DMS114 treated with DMSO at 0.1 percent for 48 hours (cell line): ENCODE measurements around the gene CTIF.

Experiments used
- DNase-seq: peaks from one replicate; lab custom pipeline; 2025; ENCODE audit not compliant: unreplicated experiment; lab: John Stamatoyannopoulos, UW

Gene CTIF

DNA sequence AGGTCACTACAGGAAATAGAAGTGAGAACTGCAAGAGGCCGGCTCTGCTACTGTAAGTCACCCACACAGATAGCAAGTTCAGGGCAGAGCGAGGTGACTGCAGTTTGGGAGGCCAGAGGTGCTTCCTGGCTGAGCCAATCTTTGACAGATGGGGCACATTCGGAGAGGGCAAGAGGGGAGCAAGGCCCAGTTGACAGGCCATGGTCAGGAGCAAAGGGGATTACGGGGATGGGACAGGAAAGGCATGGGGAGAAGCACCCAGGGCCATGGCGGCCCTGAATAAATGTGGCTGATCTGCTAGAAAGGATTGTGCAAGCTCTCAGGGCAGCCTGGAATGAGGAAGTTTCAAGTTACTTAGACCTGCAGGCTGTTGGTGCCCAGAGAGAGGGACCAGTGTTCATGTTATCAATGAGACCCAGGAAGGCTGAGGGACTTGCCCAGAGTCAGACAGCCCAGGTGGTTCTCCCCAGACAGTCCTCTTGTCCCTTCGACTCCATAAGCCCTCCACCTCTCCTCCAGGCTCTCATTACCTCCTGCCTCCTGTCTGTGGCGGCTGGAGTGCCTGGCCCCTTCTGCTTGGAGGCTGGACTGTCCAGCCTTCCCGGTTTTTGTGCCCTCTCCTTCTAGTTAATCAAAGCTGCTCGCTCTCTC, 123.3 kb downstream of the CTIF start:
- no peak for DNase-seq

DNA sequence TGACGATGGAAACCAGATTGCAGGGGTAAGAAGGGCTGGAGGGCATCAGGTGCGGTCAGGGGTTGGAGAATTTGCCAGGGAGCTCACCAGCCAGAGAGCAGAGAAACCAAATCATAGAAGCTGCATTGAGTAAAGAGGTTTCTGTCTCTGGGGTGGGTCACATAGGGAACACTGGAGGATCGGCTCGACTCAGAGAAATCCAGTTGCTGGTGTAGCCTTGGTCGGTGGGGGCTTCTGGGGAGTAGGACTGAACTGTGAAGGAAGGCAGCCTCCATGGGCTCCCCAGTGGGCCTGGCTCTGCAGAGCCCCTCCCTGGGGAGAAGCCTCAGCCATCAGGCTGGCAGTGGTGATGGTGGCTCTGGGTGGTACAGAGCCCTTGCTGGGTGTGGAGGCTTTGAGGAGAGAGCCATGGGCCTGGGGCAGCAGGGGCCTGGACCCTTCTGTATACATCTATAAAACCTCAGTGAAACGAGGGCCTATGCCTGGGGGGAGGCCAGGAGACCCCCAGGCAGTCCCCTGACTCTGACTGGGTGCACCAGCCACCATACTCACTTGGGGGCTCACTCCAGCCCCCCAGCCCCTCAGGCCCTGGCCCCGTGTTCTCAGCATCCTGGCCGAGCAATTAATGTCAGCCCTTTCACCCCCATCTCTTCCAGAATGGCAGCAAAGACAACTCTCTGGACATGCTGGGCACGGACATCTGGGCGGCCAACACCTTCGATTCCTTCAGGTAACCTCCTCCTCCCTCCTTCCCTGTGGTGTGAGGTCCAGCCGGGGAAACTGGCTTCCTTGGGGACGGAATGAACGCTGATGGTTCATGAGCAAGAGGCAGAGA, 124.5 kb downstream of the CTIF start:
- no peak for DNase-seq

DNA sequence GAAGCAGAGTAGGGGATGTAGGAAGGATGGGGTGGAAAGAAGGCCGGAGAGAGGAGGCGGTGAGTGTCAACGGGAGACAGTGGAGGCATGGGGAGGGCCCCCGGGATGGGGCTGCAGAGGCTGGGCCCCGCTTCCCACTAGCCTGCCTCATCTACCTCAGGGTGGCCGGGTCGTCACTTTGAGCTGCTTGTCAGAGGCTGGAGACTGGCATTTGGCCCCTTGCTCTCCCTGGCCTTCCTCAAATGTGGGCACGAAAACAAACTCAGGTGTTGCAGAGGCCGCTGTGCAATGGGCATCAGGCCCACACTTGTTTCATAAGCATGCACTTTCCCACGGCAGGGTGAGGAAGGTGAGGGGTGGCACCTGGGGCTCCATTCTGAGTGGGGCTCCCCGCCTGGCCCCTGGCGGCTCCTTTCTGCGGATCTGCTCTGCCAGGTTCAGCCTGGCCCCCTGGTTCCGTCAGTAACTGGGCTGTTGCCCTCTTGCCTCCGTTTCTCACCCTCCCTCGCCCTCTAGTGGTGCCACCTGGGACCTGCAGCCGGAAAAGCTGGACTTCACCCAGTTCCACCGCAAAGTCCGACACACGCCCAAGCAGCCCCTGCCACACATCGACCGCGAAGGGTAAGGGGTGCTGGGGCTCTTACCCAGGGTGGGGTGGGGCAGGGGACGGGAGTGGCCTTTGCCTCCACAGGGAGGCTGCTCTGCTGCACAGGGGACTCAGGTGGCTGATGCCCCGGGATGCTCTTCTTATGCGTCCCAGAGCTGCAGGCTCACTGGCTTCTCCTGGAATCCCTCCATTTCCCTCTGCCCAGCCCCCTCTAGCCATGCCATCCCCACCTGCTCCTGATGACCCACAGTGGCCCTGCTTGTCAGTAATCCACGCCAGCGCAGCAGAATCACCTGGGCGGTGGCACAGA, 125.4 kb downstream of the CTIF start:
- DNase-seq = no peak

DNA sequence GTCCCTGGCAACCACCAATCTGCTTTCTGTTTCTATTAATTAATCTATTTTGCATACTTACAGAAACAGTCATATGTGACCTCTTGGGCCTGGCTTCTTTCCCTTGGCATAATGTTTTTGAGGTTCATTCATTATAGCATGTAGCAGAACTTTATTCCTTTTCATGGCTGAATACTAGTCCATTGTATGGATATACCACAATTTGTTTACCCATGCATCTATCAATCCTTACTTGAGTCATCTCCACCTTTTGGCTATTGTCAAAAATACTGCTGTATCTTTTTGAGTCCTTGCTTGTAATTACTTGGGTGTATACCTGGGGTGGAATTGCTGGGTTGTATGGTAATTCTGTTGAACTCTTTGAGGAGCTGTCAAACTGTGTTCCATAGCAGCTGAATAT, 126.8 kb downstream of the CTIF start:
- no peak for DNase-seq

DNA sequence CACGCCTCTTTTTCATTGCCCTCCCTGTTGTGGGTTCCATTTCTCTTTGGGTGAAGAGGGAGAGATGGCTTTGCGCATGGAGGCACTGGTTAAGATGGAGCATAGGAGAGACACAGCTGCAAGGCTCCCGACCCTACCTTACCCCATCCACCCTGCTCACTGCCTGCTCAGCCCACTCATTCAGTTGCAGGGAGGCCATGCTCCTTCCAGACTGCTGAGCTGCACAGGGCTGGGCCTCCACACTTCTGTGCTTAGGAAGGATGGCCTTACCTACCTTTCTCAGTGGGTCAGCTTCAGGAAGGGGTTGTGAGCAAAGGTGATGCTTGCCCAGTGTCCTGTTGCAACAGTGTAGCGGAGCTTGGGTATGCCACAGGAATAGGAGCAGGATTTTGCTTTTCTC, 127.8 kb downstream of the CTIF start:
- DNase-seq = no peak

DNA sequence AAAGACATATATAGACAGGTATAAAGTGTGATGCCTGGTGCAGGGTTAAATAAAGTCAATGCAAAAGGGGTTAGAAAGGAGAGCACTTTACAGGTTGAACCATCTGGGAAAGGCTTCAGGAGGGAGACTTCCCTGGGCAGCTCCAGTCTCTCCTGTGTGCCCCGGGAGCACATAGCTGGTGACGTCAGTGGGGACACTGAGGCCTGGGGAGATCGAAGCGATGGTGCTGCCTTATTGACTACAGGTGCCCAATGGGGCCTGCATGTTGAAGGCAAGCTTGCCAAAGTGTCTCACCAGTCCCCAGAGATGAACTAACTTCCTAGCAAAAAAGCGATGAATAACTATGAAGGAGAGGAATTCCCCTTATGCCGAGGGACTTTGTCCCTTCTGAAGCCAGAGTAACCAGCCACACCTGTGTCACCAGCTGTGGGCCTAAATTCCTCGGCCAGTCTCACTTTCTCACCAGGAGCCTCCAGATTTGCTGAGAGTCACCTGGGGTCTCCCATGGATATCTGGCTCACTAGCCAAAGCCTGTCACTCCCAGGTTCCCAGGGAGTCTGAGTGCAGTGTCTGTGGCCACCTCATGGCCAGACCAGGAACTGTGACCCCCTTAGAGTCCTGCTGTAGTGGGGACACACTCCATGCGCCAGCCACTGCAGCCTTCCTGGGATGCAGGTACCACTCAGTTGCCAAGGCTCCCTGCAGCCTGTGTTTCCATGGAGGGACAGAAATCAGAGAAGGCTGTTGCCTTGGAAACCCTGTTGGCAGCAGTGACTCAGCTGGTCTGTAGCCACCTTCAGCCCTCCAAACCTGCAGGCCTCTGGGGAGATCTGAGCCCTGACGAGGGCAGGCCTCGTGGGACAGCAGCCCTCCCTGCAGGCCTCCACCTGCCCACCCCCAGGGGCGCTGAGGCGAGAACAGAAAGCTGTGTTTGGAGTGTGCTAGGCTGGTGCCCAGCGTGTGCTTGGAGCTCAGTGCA, 128.7 kb downstream of the CTIF start:
- DNase-seq = no peak

DNA sequence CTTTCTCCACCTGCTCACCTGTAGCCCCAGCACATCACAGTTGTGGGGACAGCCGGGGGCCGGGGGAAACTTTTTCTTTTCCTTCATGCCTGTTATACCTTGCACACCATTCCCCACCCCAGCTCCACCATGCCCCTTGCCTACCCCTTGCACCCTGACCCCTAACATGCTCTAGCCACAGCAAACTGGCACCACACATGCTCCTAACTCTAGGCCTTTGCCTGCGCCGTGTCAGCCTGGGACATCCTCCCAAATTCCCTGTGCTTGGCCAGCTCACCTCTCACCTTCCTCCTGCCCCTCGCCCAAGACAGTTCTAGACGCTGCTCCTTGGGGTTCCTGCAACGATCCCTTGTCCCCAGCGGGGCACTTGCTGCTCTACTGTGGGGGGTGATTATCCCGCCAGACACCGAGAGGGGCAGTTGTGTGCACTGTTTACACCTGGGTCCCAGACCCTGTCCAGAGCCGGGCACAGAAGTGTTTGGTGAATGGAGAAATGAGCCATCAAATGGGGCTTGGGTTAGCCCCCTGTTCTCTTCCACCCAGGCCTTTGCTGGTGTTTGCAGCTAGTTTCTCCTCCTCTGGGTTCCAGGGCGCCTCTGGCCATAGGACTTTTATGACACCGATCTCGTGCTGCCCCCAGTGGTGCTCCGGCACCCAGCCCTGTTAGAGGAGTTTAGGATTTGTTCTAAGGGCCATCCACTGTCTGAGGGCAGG, 129.8 kb downstream of the CTIF start:
- DNase-seq = no peak

DNA sequence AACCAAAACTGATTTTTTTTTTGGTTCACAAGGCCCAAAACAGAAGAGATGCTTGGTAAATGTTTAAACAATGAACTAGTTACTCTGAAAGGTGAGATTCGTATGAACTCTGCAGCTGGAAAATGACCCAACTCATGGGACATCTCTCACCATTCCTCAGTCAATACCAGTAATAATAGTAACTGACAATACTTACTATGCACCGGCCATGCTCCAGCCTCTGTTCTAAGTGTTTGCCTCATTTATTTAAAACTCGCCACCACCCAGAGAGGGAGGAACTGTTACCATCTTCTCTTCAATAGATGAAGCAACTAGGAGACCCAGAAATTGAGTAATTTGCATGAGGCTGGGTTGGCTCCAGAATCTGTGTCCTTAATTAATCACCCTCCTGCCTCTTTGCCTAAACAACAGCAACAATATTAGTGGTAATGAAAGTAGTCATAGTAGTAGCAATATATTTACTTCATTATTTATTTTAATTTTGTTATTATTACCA, 130.4 kb downstream of the CTIF start:
- no peak for DNase-seq

DNA sequence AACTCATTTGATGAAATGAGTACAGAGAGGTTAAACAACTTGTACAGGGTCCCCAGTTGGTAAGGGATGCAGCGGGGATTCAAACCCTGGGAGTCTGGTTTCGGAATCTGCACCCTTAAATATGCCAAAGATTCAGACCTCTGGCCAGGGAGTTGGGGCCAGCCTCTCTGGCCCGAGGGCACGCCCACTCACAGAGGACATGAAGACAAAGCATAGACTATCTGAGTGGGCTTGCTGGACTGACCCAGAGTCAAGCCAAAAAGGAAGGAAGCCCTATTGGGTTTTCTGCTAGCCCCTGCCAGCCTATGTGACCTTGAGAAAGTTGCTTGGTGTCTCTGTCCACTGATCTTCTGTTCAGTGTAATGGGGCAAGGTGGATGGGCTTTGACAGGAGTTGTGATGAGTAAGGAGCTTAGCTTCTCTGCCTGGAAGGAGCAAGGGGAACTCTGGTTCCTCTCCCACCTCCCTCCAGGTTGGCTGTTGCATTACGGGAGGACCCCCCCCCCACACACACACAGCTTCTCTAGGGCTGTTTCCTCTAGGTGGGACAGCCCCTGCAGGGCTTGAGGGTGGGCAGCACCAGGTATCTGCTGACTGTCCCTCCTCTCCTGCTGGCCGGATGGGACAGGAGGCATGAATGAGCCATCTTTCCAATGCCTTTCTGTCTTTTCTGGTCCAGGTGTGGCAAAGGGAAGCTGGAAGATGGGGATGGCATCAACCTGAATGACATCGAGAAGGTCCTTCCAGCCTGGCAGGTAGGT, 131.3 kb downstream of the CTIF start:
- no peak for DNase-seq

DNA sequence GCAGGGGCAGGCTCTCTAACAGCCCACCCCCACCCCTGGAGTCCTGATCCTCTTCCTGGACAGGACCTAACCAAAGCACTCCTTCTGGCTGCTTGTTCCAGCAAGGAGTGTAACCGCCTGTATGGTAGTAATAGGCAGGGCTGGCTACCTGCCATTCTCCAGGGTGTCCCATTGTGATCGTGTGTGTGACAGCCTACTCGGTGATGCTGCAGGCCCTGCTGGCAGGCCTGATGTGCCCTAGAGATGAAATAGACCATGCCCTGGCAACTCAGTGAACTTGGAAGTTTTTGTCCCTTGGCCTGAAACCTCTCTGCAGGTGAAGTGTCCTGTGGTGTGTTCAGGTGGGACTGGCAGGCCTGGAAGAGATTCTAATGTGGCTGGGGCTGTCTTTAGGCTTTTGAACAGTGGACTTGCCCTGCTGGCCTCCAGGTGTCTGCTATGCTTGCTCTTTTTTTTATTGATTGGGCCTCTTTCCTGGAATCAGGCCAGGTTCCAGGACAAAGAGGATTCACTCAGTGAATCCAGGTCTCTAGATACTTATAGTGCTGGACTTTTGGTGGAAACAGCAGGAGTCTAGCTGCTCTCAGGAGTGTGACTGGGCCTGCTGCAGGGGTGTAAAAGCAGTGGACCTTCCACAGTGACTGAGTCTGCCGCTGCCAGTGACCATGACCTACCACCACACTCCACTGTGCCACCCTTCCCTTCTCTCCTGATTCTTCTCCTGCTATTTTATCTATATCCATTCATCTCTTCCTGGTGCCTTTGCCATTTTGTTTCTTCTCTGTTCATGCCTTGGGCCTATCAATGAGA, 132.1 kb downstream of the CTIF start:
- no peak for DNase-seq

DNA sequence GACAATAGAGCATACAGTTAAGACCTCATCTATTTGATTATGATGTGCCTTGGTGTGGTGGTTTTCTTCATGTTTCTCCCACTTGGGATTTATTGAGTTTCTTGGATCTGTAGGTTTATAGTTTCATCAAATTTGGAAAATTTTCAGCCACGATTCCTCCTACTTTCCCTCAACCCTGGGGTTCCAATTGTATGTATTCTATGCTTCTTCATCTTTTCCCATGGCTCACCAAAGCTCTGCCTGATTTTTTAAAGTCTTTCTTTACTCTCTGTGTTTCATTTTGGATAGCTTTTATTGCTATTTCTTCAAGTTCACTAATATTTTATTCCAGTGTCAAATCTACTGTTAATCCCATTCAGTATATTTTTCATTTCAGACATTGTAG, 132.7 kb downstream of the CTIF start:
- DNase-seq = no peak

DNA sequence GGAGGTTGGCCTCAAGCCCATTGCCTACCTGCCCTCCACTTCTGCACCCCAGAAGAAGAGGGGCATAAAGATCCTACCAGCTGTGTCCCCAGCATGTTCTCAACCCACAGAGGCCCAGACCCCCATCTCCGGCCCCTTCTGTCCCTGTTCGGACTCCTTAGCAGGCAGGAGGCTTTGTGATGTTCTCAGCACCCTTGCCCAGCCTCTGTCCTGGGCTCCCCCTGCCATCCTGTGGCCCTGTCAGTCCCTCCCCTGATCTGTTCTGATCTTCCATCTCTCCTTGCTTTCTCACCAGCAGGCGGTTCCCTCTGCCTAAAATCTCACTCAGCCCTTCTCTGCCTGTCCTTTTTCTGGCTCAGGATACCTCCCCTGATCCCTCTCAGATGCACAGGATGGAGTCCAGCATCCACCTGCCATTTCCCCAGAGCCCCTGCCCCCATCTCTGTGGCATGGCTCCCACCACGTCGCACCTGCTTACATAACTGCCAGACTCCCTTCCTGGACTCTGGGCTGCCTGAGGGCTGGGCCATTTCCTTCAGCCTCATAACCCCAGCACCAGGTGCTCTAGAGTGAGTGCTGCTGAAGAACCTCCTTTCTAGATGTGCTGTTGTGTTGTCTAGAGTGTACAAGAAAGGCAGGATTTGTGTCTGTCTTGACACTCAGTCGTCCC, 134.0 kb downstream of the CTIF start:
- DNase-seq = no peak

DNA sequence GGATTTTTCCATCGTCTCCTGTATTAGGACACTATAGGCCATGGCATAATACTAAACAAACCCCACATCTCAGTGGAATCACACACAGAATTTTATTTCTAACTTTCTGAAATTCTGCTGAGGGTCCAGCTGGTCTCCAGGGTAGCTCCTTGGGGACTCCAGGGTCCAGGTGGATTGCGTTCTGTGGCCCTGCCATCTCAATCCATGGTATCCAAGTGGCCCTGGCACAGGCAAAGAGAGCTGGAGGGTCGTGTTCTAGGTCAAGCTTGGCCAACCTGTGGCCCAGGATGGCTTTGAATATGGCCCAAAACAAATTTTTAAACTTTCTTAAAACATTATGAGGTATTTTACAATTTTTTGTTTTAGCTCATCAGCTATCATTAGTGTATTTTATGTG, 134.6 kb downstream of the CTIF start:
- no peak for DNase-seq

DNA sequence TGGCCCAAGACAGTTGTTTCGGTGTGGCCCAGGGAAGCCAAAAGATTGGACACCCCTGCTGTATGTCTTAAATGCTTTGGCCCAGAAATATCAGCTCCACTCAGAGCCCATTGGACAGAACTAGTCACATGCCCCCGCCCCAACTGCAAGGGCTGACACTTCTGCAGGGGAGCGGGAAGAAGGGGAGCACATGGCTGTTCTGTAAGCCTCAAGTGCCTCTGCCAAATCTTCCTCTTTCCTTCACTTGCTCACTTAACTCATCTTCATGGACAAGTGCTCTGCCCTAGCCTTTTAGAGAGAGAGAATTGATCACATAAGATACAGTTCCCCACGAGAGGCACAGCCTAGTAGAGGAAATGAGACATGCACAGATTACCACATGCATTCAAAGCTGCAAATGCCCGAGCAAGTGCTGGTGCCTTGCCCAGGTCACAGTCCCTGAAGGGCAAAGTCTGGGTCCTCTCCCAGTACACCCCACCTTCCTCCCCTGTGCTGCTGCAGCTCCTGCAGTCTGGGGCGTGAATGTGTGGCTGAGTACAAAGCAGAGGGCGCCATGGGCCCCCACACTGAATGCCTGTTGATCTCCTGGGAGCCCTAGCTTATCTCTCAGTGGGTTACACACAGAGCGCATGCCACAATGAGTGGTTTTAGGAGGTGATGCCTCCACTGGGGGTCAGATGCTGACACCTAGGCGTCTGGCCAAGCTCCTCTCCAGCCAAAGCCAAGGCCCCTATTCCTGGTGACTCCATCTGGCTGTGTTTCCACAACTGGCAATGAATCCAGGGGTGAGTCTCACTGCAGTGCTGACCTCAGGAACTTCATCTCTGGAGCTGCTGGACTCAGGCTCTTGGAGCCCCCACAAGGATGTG, 135.3 kb downstream of the CTIF start:
- no peak for DNase-seq

DNA sequence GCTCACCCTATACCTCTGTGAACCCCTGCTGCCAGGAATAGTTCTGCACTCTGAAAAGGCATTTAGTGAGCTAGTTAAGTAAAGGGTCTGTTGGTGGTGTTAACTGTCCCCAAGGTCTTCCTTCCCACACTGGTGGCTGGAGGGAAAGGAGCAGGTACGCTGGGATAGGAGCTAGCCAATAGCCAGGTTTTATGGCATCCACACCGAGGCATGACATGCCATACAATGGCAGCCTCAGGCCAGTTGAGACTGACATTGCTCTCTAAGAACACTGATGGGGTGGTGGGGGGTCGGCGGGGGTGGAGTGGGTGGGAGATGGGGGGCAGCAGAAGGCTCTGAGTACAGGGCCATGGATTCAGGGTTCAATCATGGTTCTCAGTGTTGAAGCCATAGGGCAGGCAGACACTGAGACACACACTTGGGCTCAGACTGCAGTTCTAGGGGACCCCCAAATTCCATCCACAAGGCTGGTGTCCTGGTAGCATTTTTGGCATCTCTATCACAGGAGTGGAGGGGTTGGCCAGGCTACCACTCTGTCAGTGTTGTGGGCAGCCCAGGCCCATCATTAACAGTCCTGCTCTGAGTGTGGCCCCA, 136.0 kb downstream of the CTIF start:
- DNase-seq = no peak

DNA sequence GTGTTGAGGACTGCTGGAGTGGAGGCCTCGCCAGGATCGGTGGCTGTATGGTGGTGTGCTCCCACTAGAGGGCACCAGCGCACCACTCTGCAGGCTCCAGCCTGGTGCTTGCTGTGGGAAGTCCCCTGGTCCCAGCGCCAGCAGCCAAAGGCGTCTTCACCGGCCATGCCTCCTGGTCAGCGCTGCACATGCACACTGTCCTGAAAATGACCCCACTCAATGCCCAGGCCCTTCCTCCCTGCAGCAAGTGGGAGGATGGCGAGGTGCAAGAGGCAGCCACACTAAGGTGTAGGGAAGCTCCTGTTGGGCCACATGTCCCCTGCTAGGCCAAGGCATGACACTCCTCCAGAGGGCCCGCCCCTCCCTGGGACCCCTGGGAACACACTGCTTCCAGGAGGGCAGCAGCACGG, 136.5 kb downstream of the CTIF start:
- DNase-seq = peak; percentile 18
